Measurements from ENCODE around the gene SLC25A45. TPM values are rescaled to one million over a fixed set of nuclear protein-coding genes. Genes with fewer than 3 reads are reported as not detected.

The SLC25A45 gene
- 10 to 100 TPM in 1 of 2 donors, 1 to 10 TPM in 1; 9.7 to 18.5 TPM for total RNA-seq

GRCh38 chr11:65382033-65382803 is at the start of gene SLC25A45:
Gene SLC25A45, minus strand, starts transcription at chr11:65382646. Its CDS starts 695 bp downstream, at chr11:65381951.
- DNase-seq (ENCODE audit: low spot score in 2 of 2) (peak; percentile 94 to 98), ATAC-seq (peak; percentile 85 to 92)
- Mint-ChIP-seq H3K9me3 (no peaks in the 10 kb centered on the region), H3K27ac (peak within 1 kb of the TSS; percentile 99), H3K36me3 (peaks cover 5% of the 10 kb centered on the region in 2 donors)

- peaks cover 24 to 46% of the 10 kb centered on the region in 2 donors for H3K36me3 Mint-ChIP-seq
Observed at GRCh38 chr11:65431451-65432099, 49.1 kb upstream of the SLC25A45 start.

DNA sequence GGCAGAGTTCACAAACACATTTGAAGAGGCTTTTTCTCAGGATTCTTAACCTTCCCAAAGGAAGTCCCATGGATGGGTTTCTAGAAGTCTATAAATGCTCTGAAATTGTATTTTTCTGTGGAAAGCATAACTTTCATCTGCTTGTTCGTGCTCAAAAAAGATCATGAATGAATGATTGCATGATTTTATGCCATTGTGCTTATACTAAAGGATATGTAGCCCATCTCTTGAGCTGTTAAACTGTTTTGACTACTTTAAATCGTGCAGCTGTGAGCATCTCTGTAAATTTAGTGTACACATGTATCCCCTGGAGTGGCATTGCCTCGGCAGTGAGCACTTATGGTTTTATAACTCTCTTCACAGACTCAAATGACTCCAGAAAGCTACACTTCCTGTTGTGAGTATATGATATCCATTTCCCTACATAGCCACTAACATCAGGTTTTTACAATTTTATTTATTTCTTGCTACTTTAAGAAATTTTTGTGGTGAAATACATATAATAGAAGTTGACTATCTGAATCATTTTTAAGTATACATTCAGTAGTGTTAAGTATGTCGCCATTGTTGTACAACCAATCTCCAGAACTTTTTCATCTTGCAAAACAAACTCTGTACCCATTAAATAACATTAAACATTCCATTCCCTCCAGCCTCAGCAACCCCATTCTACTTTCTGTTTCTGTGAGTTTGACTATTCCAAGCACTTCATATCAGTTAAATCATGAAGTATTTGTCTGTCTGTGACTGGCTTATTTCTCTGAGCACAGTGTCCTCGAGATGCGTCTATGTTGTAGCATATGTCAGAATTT is 48.2 kb upstream of the SLC25A45 start:
- ATAC-seq, result no peak
- H3K9me3 Mint-ChIP-seq, result no peaks in the 10 kb centered on the region

More at GRCh38 chr11:65431451-65432099, 49.1 kb upstream of the SLC25A45 start:
- H3K9me3 Mint-ChIP-seq, result no peaks in the 10 kb centered on the region
- ATAC-seq, result no peak
- peak in 1 of 2 donors; percentile 52 for DNase-seq (ENCODE audit: low spot score in 2 of 2)
- H3K27ac Mint-ChIP-seq, result peak overlapping the region; percentile 67 to 85

DNA sequence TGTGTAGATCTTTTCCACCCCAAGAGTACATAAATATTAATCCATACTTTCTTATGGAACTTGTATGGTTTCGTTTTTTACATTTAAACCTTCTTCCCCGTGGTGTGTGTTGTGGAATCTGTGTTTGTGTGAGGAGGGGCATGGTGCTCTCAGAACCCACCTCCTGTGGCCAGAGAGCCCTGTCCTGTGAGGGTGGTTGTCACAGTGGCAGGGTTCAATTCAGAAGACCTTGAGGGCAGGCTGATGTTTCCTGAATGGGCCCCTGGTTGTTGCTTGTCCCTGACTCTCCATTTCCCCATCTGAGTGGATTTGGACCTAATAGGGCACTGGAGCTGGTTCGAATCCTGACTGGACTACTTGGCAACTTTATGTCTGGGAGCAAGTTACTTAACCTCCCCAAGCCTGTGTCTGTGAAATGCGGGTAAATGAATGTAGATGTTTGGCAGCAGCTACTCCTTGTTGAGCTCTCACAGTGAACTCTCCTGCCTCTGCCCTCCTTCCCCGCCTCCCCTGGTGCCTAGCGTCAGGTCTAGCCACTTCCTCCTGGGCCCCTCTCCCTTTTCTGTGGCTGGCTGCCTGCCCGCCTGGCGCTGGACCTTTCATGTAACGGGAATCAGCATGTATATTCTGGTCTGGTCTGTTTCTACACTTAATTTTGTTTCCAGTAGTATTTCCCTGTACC is 47.4 kb upstream of the SLC25A45 start:
- peaks cover 0 to 4% of the 10 kb centered on the region in 2 donors for H3K9me3 Mint-ChIP-seq
- ATAC-seq (peak in 1 of 2 donors; percentile 2), DNase-seq (ENCODE audit: low spot score in 2 of 2) (peak in 1 of 2 donors; percentile 66)
- peaks cover 33 to 51% of the 10 kb centered on the region in 2 donors for H3K36me3 Mint-ChIP-seq
- peak overlapping the region; percentile 85 to 99 for H3K27ac Mint-ChIP-seq

More for the DNA sequence above, 48.2 kb upstream of the SLC25A45 start:
- Mint-ChIP-seq H3K36me3 (peaks cover 30 to 51% of the 10 kb centered on the region in 2 donors), H3K27ac (peak overlapping the region; percentile 85 to 99)
- DNase-seq (ENCODE audit: low spot score in 2 of 2), result no peak

GRCh38 chr11:65429068-65429681 is 46.7 kb upstream of the SLC25A45 start:
- no peak for ATAC-seq
- Mint-ChIP-seq H3K9me3 (peaks cover 0 to 10% of the 10 kb centered on the region in 2 donors), H3K36me3 (peaks cover 40 to 51% of the 10 kb centered on the region in 2 donors), H3K27ac (peak overlapping the region; percentile 85 to 99)
- DNase-seq (ENCODE audit: low spot score in 2 of 2), result peak in 1 of 2 donors; percentile 57

GRCh38 chr11:65428578-65429067 is 46.2 kb upstream of the SLC25A45 start:
- Mint-ChIP-seq H3K9me3 (peaks cover 0 to 10% of the 10 kb centered on the region in 2 donors), H3K27ac (peak overlapping the region; percentile 99 to 100), H3K36me3 (peaks cover 45 to 54% of the 10 kb centered on the region in 2 donors)
- DNase-seq (ENCODE audit: low spot score in 2 of 2) (peak in 1 of 2 donors; percentile 54), ATAC-seq (no peak)

DNA sequence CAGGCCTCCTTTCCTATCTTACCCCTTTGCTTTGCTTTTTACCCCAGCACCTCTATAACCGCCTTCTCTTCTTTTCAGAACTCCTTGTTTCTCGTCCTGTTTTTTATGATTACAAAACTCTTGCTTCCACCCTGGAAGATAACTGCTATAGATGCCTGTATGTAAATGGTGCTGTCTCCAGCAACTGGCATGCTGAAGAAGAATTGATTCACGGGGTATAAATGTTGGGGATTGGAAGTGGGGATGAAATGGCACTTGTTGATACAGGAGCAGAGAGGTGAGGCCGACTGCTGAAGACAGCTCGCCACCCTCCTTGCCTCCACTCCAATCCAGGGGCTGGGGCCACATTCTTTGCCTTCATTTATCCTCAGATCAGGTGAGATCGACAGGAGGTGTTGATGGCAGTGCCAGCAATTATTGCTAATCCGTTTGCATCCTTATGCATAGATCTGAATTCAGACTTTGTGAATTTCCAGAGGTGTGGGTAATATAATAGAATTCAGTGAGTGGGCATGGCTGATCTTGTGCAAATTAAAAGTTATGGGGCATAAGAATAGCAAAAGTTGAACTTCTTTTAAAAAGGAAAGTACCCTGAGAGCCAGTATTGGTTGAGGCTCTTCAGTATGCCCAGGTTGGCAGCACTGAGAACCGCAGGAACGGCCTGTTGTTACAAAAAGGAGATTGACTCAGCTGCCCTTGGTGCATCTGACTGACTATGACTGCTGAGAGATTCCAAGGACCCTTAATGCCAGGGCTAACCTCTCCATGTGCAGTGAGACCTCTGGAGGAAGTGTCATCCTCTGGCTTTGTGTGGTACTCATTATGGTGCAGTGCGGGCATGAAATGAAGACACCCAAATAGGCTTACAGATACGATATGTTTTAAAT is 45.5 kb upstream of the SLC25A45 start:
- Mint-ChIP-seq H3K9me3 (peaks cover 0 to 10% of the 10 kb centered on the region in 2 donors), H3K27ac (peak overlapping the region; percentile 99 to 100), H3K36me3 (peaks cover 52 to 57% of the 10 kb centered on the region in 2 donors)
- ATAC-seq (peak; percentile 5 to 12), DNase-seq (ENCODE audit: low spot score in 2 of 2) (peak in 1 of 2 donors; percentile 71)

- Mint-ChIP-seq H3K36me3 (peaks cover 58 to 63% of the 10 kb centered on the region in 2 donors), H3K27ac (peak overlapping the region; percentile 99 to 100), H3K9me3 (peaks cover 0 to 10% of the 10 kb centered on the region in 2 donors)
- DNase-seq (ENCODE audit: low spot score in 2 of 2) (peak in 1 of 2 donors; percentile 70), ATAC-seq (peak; percentile 3 to 10)
Observed at GRCh38 chr11:65426839-65427690, 44.6 kb upstream of the SLC25A45 start.

GRCh38 chr11:65425971-65426838 is 43.8 kb upstream of the SLC25A45 start:
- DNase-seq (ENCODE audit: low spot score in 2 of 2), result peak in 1 of 2 donors; percentile 41
- H3K9me3 Mint-ChIP-seq, result peaks cover 0 to 10% of the 10 kb centered on the region in 2 donors
- peak overlapping the region; percentile 99 to 100 for H3K27ac Mint-ChIP-seq
- peaks cover 58 to 63% of the 10 kb centered on the region in 2 donors for H3K36me3 Mint-ChIP-seq
- ATAC-seq, result peak; percentile 32 to 40

GRCh38 chr11:65425105-65425970 is 42.9 kb upstream of the SLC25A45 start:
- ATAC-seq, result peak; percentile 9 to 29
- peaks cover 0 to 10% of the 10 kb centered on the region in 2 donors for H3K9me3 Mint-ChIP-seq
- DNase-seq (ENCODE audit: low spot score in 2 of 2), result peak; percentile 75 to 81
- peaks cover 58 to 63% of the 10 kb centered on the region in 2 donors for H3K36me3 Mint-ChIP-seq
- H3K27ac Mint-ChIP-seq, result peak overlapping the region; percentile 99 to 100

DNA sequence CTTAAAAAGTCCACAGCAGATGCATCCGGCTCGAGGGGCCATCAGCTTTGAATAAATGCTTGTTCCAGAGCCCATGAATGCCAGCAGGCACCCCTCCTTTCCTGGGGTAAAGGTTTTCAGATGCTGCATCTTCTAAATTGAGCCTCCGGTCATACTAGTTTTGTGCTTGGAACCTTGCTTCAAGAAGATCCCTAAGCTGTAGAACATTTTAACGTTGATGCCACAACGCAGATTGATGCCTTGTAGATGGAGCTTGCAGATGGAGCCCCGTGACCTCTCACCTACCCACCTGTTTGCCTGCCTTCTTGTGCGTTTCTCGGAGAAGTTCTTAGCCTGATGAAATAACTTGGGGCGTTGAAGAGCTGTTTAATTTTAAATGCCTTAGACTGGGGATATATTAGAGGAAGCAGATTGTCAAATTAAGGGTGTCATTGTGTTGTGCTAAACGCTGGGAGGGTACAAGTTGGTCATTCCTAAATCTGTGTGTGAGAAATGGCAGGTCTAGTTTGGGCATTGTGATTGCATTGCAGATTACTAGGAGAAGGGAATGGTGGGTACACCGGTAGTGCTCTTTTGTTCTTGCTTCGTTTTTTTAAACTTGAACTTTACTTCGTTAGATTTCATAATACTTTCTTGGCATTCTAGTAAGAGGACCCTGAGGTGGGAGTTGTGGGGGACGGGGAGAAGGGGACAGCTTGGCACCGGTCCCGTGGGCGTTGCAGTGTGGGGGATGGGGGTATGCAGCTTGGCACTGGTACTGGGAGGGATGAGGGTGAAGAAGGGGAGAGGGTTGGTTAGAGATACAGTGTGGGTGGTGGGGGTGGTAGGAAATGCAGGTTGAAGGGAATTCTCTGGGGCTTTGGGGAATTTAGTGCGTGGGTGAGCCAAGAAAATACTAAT is 42.0 kb upstream of the SLC25A45 start:
- H3K9me3 Mint-ChIP-seq, result peaks cover 0 to 10% of the 10 kb centered on the region in 2 donors
- ATAC-seq (no peak), DNase-seq (ENCODE audit: low spot score in 2 of 2) (peak; percentile 72 to 75)
- peak overlapping the region; percentile 99 to 100 for H3K27ac Mint-ChIP-seq
- peaks cover 62 to 64% of the 10 kb centered on the region in 2 donors for H3K36me3 Mint-ChIP-seq
